NB4 (cell line): ENCODE measurements around the gene M6PR.

Experiments
- DNase-seq: peaks from one replicate; pipeline ENCODE4 v3.0.0; 2010; ENCODE audit warnings: low read depth
- H3K4me3 ChIP-seq: one replicate; pipeline ENCODE4 v1.5.1; 2011; ENCODE audit warnings: mild to moderate bottlenecking, low read depth, low read length, moderate library complexity
- MYC ChIP-seq: IDR thresholded peaks from 2 replicates; pipeline ENCODE4 v1.6.1; 2011; ENCODE audit warnings: low read depth, low read length
- POLR2A ChIP-seq: IDR thresholded peaks from 2 replicates; pipeline ENCODE4 v1.6.1; 2011; ENCODE audit warnings: mild to moderate bottlenecking; ENCODE audit not compliant: insufficient read length; ENCODE audit errors: extremely low read depth
- TF ChIP-seq, protein P1 (sequence below): IDR thresholded peaks from one replicate; pipeline ENCODE4 v1.5.1; 2012; ENCODE audit warnings: low read depth, low read length
- TF ChIP-seq, protein P2 (sequence below): IDR thresholded peaks from 2 replicates; pipeline ENCODE4 v1.6.1; 2011; ENCODE audit warnings: low read depth, low read length

The M6PR gene

DNA sequence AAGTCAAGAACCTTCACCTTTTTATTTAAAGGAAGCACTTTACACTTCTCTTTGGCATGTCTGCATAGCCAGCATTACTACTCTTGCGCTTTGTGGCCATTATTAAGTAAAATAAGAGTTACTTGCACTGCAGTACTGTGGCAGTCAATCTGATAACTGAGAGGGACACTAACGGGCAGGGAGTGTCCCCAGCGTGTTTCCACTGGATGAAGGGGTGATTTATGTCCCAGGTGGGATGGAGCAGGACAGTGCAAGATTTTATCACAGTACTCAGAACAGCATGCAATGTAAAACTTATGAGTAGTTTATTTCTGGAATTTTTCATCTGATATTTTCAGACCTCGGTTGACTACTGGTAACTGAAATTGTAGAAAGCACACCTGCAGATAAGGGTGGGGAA is 8.1 kb upstream of the M6PR start:
- DNase-seq: no peak
- no peak overlapping the region for H3K4me3 ChIP-seq
- TF ChIP-seq POLR2A: no peak
- TF ChIP-seq, protein P1, sequence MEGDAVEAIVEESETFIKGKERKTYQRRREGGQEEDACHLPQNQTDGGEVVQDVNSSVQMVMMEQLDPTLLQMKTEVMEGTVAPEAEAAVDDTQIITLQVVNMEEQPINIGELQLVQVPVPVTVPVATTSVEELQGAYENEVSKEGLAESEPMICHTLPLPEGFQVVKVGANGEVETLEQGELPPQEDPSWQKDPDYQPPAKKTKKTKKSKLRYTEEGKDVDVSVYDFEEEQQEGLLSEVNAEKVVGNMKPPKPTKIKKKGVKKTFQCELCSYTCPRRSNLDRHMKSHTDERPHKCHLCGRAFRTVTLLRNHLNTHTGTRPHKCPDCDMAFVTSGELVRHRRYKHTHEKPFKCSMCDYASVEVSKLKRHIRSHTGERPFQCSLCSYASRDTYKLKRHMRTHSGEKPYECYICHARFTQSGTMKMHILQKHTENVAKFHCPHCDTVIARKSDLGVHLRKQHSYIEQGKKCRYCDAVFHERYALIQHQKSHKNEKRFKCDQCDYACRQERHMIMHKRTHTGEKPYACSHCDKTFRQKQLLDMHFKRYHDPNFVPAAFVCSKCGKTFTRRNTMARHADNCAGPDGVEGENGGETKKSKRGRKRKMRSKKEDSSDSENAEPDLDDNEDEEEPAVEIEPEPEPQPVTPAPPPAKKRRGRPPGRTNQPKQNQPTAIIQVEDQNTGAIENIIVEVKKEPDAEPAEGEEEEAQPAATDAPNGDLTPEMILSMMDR: no peak
- TF ChIP-seq MYC: no peak
- TF ChIP-seq, protein P2, sequence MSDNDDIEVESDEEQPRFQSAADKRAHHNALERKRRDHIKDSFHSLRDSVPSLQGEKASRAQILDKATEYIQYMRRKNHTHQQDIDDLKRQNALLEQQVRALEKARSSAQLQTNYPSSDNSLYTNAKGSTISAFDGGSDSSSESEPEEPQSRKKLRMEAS: no peak

DNA sequence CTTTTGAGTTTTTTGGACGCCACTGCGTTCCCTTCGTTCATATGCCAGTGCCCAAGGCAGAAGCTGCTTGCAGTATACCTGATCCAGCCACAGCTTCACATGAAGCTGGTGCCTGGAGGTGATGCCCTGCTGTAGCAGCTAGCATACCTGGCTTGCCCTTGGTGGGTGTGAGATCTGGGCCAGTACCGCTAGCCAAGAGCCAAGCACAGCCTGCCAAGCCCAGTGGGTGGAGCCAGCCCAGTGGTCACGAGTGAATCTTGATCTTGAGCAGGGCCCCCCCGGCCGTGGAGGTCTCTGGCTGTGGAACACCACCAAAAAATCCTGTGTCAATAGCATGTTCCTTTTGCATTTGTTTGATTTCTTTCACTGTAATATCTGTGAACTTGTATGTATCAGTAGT is 7.3 kb upstream of the M6PR start:
- TF ChIP-seq, protein P2: no peak
- TF ChIP-seq, protein P1: no peak
- TF ChIP-seq MYC (no peak), POLR2A (no peak)
- DNase-seq: no peak
- no peak overlapping the region for H3K4me3 ChIP-seq

DNA sequence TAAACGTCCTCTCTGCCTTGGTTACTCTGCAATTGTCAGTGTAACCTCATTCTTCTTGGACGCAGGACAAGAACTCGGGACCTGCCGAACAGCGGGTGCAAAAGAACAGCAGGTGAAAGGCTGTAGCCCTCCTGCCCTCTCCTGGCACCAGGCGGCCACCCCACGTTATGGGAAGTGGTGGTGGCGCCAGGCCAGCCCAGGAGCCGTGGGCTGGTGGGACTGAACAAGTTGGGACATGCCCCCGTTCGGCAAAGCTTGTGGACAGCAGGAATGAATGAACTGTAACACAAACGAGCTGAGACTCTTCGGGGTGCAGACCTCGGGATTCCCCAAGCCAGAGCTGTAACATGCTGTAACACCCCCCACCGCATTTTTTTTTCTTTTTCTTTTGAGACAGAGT is 6.6 kb upstream of the M6PR start:
- DNase-seq: no peak
- H3K4me3 ChIP-seq: no peak overlapping the region
- TF ChIP-seq, protein P2: no peak
- TF ChIP-seq, protein P1: no peak
- no peak for TF ChIP-seq MYC
- no peak for TF ChIP-seq POLR2A

DNA sequence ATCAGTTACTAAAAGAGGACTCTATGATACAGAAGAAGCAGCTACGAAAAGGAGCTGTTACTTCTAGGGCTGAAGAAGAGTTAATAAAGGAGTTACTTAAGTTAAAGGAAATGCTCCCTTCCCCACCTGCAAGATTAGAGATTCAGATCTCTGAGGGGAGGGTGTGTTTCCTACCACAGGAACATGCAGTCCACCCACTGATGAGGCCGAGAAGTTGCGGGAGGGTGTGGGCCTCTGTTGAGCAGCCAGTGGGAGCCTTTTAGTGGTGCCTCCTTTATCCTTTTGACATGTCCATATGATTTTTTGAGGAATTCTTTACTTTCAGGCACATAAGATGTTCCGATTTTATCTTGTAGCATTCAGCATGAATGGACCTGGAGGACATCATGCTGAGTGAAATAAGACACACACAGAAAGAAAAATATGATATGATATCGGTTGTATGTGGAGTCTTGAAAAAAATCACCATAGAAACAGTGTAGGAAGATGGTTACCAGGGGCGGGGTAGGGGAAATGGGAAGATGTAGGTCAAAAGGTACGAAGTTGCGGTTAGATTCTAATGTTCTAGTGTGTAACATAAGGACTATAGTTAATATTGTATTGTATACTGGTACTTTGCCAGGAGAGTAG is 4.4 kb upstream of the M6PR start:
- H3K4me3 ChIP-seq: no peak overlapping the region
- TF ChIP-seq, protein P1: no peak
- TF ChIP-seq POLR2A (no peak), MYC (no peak)
- TF ChIP-seq, protein P2: no peak
- no peak for DNase-seq

DNA sequence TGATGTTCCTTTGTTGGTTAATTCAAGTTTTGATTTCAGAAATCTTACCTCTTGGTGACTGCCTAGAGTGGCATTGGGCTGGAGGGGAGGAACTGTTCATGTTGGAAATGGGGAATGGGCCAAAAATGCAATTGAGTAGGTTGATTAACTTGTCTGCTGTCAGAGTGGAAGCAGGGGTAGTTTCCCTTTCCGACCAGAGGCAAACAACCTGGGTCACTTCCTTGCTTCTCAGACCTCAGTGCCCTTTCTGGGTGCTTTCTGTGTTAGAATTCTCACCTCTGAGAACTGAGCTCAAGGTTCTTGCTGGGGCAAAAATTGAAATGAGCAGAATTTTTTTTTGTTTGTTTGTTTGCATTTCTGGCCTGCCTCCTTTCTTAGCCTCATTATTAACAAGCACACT is 2.3 kb upstream of the M6PR start:
- DNase-seq: no peak
- TF ChIP-seq MYC (no peak), POLR2A (no peak)
- TF ChIP-seq, protein P1: no peak
- TF ChIP-seq, protein P2: no peak
- H3K4me3 ChIP-seq: peak overlapping the region; percentile 97
